Neuronal stem cell (in vitro differentiated cells): ENCODE measurements around the gene NARS2.

Experiments used
- DNase-seq: peaks from one replicate; pipeline ENCODE4 v3.0.0-alpha.2; 2013; ENCODE audit warnings: low spot score
- H2AFZ ChIP-seq: one replicate; pipeline ENCODE4 v1.6.1; 2013; ENCODE audit warnings: mild to moderate bottlenecking, low read length, inconsistent platforms
- H2AK5ac ChIP-seq: 2 replicates; pipeline ENCODE4 v1.6.1; 2013; ENCODE audit warnings: low read depth, mild to moderate bottlenecking, inconsistent platforms, low read length, moderate library complexity, mixed read lengths
- H2BK120ac ChIP-seq: 2 replicates; pipeline ENCODE4 v1.6.1; 2013; ENCODE audit warnings: low read depth, mild to moderate bottlenecking, inconsistent platforms, low read length, moderate library complexity, mixed read lengths
- H2BK12ac ChIP-seq: one replicate; pipeline ENCODE4 v1.6.1; 2013; ENCODE audit warnings: low read length, inconsistent platforms
- H2BK15ac ChIP-seq: 2 replicates; pipeline ENCODE4 v1.6.1; 2013; ENCODE audit warnings: mild to moderate bottlenecking, low read length, inconsistent platforms, mixed read lengths
- H2BK5ac ChIP-seq: one replicate; pipeline ENCODE4 v1.6.1; 2013; ENCODE audit warnings: inconsistent platforms, mild to moderate bottlenecking, low read length, moderate library complexity
- H3K14ac ChIP-seq: one replicate; pipeline ENCODE4 v1.6.1; 2013; ENCODE audit warnings: low read length, inconsistent platforms
- H3K18ac ChIP-seq: 2 replicates; pipeline ENCODE4 v1.6.1; 2013; ENCODE audit warnings: low read length, inconsistent platforms
- H3K23ac ChIP-seq: 2 replicates; pipeline ENCODE4 v1.6.1; 2013; ENCODE audit warnings: low read depth, mild to moderate bottlenecking, mixed read lengths, low read length, inconsistent platforms; ENCODE audit not compliant: poor library complexity
- H3K27ac ChIP-seq: replicated peaks from 3 replicates; pipeline ENCODE4 v1.5.1; 2013; ENCODE audit warnings: low read length, inconsistent platforms
- H3K27me3 ChIP-seq, 3 experiments: 2 replicates each; pipeline ENCODE4 v1.6.1; 2013; ENCODE audit warnings: low read length in 3 of 3, mild to moderate bottlenecking in 2 of 3, inconsistent platforms in 1 of 3, low read depth in 1 of 3, mixed read lengths in 1 of 3, moderate library complexity in 1 of 3; ENCODE audit not compliant: control insufficient read depth in 3 of 3, insufficient read depth in 3 of 3
- H3K36me3 ChIP-seq, 2 donors: replicated peaks in 1 of 2; 2 replicates each; pipeline ENCODE4 v1.6.1; 2013; ENCODE audit warnings: low read length in 2 of 2; ENCODE audit not compliant: control insufficient read depth in 2 of 2, insufficient read depth in 2 of 2
- H3K4ac ChIP-seq: 2 replicates; pipeline ENCODE4 v1.6.1; 2013; ENCODE audit warnings: inconsistent platforms, mild to moderate bottlenecking, low read length, moderate library complexity
- H3K4me1 ChIP-seq, 2 donors: 1 replicate in 1 of 2; 2 replicates in 1 of 2; pipeline ENCODE4 v1.6.1; 2013; ENCODE audit warnings: low read length in 2 of 2, low read depth in 1 of 2; ENCODE audit not compliant: control insufficient read depth in 2 of 2, insufficient read depth in 1 of 2
- H3K4me2 ChIP-seq: one replicate; pipeline ENCODE4 v1.6.1; 2013; ENCODE audit warnings: mild to moderate bottlenecking, low read length, inconsistent platforms; ENCODE audit not compliant: insufficient read depth, poor library complexity, severe bottlenecking
- H3K4me3 ChIP-seq, 2 donors: 2 replicates each; pipeline ENCODE4 v1.5.1; 2013; ENCODE audit warnings: low read length in 2 of 2, mild to moderate bottlenecking in 2 of 2, inconsistent platforms in 1 of 2, moderate library complexity in 1 of 2
- H3K79me1 ChIP-seq: one replicate; pipeline ENCODE4 v1.6.1; 2013; ENCODE audit warnings: low read depth, mild to moderate bottlenecking, inconsistent platforms, low read length, moderate library complexity
- H3K9ac ChIP-seq: one replicate; pipeline ENCODE4 v1.6.1; 2013; ENCODE audit warnings: mild to moderate bottlenecking, low read depth, low read length, inconsistent platforms; ENCODE audit not compliant: poor library complexity
- H3K9me3 ChIP-seq, 2 donors: replicated peaks in 1 of 2; 2 replicates each; pipeline versions ENCODE3 to v1.6.1; 2013; ENCODE audit warnings: low read length in 2 of 2, mild to moderate bottlenecking in 2 of 2, inconsistent platforms in 1 of 2, low read depth in 1 of 2, mixed read lengths in 1 of 2, moderate library complexity in 1 of 2; ENCODE audit not compliant: control insufficient read depth in 2 of 2, insufficient read depth in 1 of 2
- H4K8ac ChIP-seq: one replicate; pipeline ENCODE4 v1.6.1; 2013; ENCODE audit warnings: low read depth, mild to moderate bottlenecking, inconsistent platforms, low read length, moderate library complexity
- H4K91ac ChIP-seq: one replicate; pipeline ENCODE4 v1.6.1; 2013; ENCODE audit warnings: low read length, low read depth, mild to moderate bottlenecking, inconsistent platforms; ENCODE audit not compliant: poor library complexity
- WGBS, 2 donors: extraction: QIAGEN DNeasy Blood & Tissue Kit; methylation state at CpG; one replicate each; pipeline ENCODE4 v1.1.7; 2013; ENCODE audit warnings: missing lambda C conversion rate in 2 of 2, mixed read lengths in 1 of 2; ENCODE audit not compliant: insufficient read length in 2 of 2, insufficient replicate concordance in 1 of 2; ENCODE audit errors: extremely low coverage in 2 of 2; 5-methylcytosine and 5-hydroxymethylcytosine counted together

Gene NARS2

DNA sequence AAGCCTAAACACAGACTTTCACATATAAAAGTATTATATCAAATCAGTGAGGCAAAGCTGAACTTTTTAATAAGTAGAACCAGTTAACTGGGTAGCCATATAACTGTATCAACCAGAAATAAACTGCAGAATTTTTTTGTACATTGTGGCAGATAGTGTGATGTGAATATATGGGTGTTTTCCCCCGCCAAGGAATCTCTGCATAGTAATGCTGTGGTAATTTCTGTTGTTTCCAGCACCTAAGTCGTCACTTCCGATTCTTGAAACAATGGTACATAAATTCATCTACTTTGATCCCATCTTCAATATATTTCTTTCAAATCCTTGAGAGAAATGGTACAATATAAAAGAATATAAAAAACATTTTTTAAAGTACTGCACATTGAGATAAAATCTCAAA, 39.6 kb downstream of the NARS2 start:
- no peak overlapping the region for H3K4me2 ChIP-seq
- no peak overlapping the region for H3K23ac ChIP-seq
- no peak overlapping the region for H4K91ac ChIP-seq
- no peak for DNase-seq
- no peak overlapping the region for H3K4me3 ChIP-seq
- no peak overlapping the region for H2BK15ac ChIP-seq
- H3K9me3 ChIP-seq = no peaks in the 10 kb centered on the region
- H3K4ac ChIP-seq = no peak overlapping the region
- no peak overlapping the region for H2BK5ac ChIP-seq
- WGBS, 2 donors = no CpG with 5 or more reads among the region's 3 CpGs
- peaks cover 5 to 44% of the 10 kb centered on the region in 2 donors for H3K36me3 ChIP-seq
- no peak overlapping the region for H3K14ac ChIP-seq
- H2BK12ac ChIP-seq = no peak overlapping the region
- H3K27ac ChIP-seq = no peak overlapping the region
- no peak overlapping the region for H3K9ac ChIP-seq
- H3K79me1 ChIP-seq = no peaks in the 10 kb centered on the region
- no peak overlapping the region for H4K8ac ChIP-seq
- H3K4me1 ChIP-seq = no peaks in the 10 kb centered on the region
- no peak overlapping the region for H2AK5ac ChIP-seq
- H3K18ac ChIP-seq = no peak overlapping the region
- no peak overlapping the region for H2AFZ ChIP-seq
- H3K27me3 ChIP-seq = no peaks in the 10 kb centered on the region
- no peak overlapping the region for H2BK120ac ChIP-seq

DNA sequence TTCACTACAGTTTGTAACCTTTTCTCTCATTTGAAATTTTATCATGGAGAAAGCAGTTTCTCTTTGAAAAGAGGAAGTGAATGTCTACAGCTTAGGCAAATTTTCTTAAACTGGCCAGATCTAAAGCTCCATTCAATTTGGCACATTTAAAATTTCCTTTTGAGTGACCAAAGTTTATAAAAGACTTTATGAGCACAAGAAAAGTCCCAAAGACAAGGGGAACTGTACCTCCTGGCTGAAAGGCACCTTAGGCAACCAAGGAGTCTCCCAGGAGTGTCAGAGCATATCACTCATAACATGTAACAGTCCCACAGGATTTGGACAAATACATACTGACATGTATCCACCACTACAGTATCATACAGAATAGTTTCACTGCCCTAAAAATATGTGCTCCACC, 41.3 kb downstream of the NARS2 start:
- H3K9me3 ChIP-seq = no peaks in the 10 kb centered on the region
- H2BK12ac ChIP-seq = no peak overlapping the region
- H2BK15ac ChIP-seq = no peak overlapping the region
- no peak overlapping the region for H3K14ac ChIP-seq
- no peak for DNase-seq
- no peak overlapping the region for H2BK5ac ChIP-seq
- H3K9ac ChIP-seq = no peak overlapping the region
- no peak overlapping the region for H3K23ac ChIP-seq
- H2BK120ac ChIP-seq = no peak overlapping the region
- H4K8ac ChIP-seq = no peak overlapping the region
- no peaks in the 10 kb centered on the region for H3K4me1 ChIP-seq
- H3K27ac ChIP-seq = no peak overlapping the region
- no peak overlapping the region for H2AK5ac ChIP-seq
- no peak overlapping the region for H4K91ac ChIP-seq
- no peak overlapping the region for H3K4me3 ChIP-seq
- H3K79me1 ChIP-seq = no peaks in the 10 kb centered on the region
- no peak overlapping the region for H3K4ac ChIP-seq
- peaks cover 3 to 42% of the 10 kb centered on the region in 2 donors for H3K36me3 ChIP-seq
- no peak overlapping the region for H3K4me2 ChIP-seq
- no peak overlapping the region for H2AFZ ChIP-seq
- H3K18ac ChIP-seq = no peak overlapping the region
- no peaks in the 10 kb centered on the region for H3K27me3 ChIP-seq

DNA sequence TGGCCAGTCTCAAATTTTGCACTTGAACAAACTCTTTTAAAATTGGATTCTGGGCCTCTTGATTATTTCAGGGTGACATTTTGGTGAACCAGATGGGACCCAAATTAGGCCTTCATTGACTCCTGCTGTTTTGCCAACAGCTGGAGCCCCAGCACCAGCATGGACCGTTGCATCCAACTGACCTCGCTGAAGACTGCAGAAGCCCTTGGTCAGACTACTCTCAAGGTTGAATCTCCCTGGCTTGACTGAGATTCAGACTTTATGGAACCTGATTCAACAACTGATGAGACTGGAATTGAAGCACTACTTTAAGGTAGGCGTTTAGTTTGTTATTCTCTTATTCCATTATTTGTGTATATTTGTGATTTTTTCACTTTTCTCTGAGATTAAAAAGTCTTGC, 41.7 kb downstream of the NARS2 start:
- H3K4me3 ChIP-seq = no peak overlapping the region

DNA sequence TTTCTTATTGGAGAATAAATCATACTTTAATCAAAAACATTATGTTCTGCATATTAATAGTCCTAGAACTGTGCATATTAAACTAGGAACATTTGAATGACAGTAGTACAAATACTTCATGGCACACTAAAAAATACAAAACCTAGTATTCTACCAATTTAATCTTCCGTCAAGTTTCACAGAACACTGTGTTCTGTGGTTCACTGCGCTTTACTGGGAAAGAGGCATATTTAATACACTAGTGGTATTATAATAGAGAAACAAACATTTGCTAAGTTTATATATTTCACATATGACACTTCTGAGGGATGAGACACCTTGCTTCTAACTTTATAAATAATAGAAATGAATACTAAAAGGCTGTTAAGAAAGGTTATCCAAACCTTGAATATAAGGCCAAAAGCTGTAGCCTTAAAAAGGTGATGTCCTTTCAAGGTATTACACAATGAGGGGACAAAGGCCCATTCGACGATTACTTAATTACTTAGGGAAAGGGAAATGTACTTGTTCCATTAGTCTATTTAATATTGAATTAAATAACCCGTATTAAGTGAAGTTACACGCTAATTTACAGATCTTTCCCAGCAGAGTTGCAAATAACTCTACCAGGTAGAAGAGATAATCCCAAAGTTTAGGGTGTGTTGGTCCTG, 48.0 kb downstream of the NARS2 start:
- Histone ChIP-seq H2BK12ac (no peak overlapping the region), H3K4me2 (no peak overlapping the region), H4K91ac (no peak overlapping the region), H2AK5ac (no peak overlapping the region), H3K9ac (no peak overlapping the region), H3K27me3 (no peaks in the 10 kb centered on the region), H3K14ac (no peak overlapping the region), H3K79me1 (no peaks in the 10 kb centered on the region), H2BK5ac (no peak overlapping the region), H3K36me3 (peaks cover 3 to 19% of the 10 kb centered on the region in 2 donors), H4K8ac (no peak overlapping the region), H3K4me3 (no peak overlapping the region), H3K23ac (no peak overlapping the region), H2BK120ac (no peak overlapping the region), H3K4ac (no peak overlapping the region), H2AFZ (no peak overlapping the region), H3K4me1 (no peaks in the 10 kb centered on the region), H2BK15ac (no peak overlapping the region), H3K27ac (no peak overlapping the region), H3K9me3 (no peaks in the 10 kb centered on the region), H3K18ac (no peak overlapping the region)
- WGBS, 2 donors = no CpG with 5 or more reads among the region's 6 CpGs
- DNase-seq = no peak

More for the DNA sequence above, 41.7 kb downstream of the NARS2 start:
- H2AK5ac ChIP-seq = no peak overlapping the region
- no peak overlapping the region for H2BK15ac ChIP-seq
- H2BK5ac ChIP-seq = no peak overlapping the region
- H3K4me1 ChIP-seq = no peaks in the 10 kb centered on the region
- H3K18ac ChIP-seq = no peak overlapping the region
- DNase-seq = no peak
- no peak overlapping the region for H3K14ac ChIP-seq
- no peak overlapping the region for H2BK120ac ChIP-seq
- H4K91ac ChIP-seq = no peak overlapping the region
- no peaks in the 10 kb centered on the region for H3K9me3 ChIP-seq
- H3K23ac ChIP-seq = no peak overlapping the region
- no CpG with 5 or more reads among the region's 3 CpGs for WGBS, 2 donors
- H3K27ac ChIP-seq = no peak overlapping the region
- H3K36me3 ChIP-seq = peaks cover 3 to 42% of the 10 kb centered on the region in 2 donors
- H3K79me1 ChIP-seq = no peaks in the 10 kb centered on the region
- no peaks in the 10 kb centered on the region for H3K27me3 ChIP-seq
- H2AFZ ChIP-seq = no peak overlapping the region
- H4K8ac ChIP-seq = no peak overlapping the region
- no peak overlapping the region for H3K4me2 ChIP-seq
- H3K9ac ChIP-seq = no peak overlapping the region
- H2BK12ac ChIP-seq = no peak overlapping the region
- H3K4ac ChIP-seq = no peak overlapping the region
